HG03025 (cell line): Measurements from ENCODE around the gene ZNF263.

Experiments
- ATAC-seq: cut with Tn5 transposase; IDR thresholded peaks from one replicate; pipeline ENCODE4 v1.9.1; 2021; ENCODE audit warnings: mild to moderate bottlenecking, moderate library complexity; ENCODE audit not compliant: unreplicated experiment, low FRiP score

The ZNF263 gene

GRCh38 chr16:3282730-3283542 is at the start of gene ZNF263:
Gene ZNF263 (plus strand): TSS chr16:3283491. CDS start chr16:3283819, 328 bp downstream.
- peak; percentile 76 for ATAC-seq

DNA sequence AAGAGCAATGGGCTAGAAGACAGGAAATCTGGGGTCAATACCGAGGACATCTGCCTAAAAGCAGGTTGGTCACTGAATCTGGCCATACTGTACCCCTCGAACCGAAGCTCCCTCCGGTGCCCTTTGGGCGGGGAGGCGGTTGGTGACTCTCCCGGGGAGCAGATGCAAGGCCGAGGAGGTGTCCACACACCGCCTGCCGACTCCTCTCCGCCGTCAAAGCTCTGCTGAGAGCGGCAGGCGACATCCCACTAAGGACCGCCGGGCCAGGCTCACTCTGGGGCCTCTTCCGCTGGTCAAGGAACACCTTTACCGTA is 48.8 kb upstream of the ZNF263 start:
- ATAC-seq: no peak

- peak; percentile 90 for ATAC-seq
Observed at GRCh38 chr16:3234857-3235561, 48.3 kb upstream of the ZNF263 start, which contains the start of gene ZNF200. Gene ZNF200 (minus strand): TSS chr16:3235158. CDS start chr16:3233755, 1,403 bp downstream.

GRCh38 chr16:3235856-3236669 is 47.2 kb upstream of the ZNF263 start:
- no peak for ATAC-seq

DNA sequence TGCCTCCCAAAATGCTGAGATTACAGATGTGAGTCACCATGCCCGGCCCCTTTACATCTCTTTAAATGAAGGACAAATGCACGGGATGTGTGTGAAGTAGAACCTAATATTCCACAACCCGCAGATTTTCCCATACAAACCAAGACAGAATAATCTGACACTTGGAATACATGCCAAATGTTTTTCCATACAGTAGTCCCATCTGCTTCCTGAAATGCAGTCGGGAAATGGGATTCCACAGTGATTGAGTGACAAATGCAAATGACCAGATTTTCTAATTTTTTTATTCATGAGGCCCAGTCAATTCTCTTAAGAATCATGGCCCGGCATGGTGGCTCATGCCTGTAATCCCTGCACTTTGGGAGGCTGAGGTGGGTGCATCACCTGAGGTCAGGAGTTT is 41.5 kb upstream of the ZNF263 start:
- ATAC-seq: no peak

GRCh38 chr16:3242709-3243108 is 40.6 kb upstream of the ZNF263 start:
- no peak for ATAC-seq

GRCh38 chr16:3243882-3244281 is 39.4 kb upstream of the ZNF263 start:
- no peak for ATAC-seq

- ATAC-seq: no peak
Observed at GRCh38 chr16:3246002-3246401, 37.3 kb upstream of the ZNF263 start.

DNA sequence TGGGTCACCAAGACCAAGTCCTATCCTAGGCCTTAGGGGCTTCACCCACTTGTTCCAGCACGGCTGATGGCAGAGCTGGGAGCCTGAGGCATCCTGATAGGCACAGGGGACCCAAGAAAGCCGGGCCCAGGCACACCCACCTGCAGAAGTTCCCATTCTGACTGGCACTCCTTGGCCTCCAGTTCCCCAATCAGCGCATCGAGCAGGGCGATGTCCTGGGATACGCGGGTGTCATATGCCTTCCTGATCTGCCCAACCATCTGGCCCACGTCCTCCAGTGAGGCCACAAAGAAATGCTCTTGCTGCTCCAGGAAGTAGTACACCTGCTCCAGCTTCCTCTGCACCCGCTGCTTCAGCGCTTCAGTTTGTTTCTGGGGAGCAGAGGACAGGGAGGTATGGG is 36.4 kb upstream of the ZNF263 start:
- no peak for ATAC-seq

DNA sequence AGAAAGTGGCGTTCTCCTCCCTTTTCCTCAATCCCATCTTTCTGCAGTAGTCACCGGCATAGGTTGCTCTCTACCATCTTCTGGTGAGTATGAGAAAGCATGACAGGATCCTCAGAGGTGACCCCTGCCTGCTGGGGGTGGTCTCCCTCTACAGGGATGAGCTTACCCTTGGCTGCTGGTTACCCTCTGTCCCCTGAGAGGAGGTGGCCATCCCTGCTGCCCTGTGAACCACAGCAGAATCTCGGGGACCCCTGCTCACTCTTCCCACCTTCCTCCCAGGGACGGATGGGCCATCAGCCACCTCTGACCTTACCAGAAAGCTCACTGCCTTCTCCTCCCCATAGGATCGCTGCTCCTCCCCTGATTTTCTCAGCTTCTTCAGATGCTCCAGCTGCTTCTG is 34.7 kb upstream of the ZNF263 start:
- no peak for ATAC-seq

DNA sequence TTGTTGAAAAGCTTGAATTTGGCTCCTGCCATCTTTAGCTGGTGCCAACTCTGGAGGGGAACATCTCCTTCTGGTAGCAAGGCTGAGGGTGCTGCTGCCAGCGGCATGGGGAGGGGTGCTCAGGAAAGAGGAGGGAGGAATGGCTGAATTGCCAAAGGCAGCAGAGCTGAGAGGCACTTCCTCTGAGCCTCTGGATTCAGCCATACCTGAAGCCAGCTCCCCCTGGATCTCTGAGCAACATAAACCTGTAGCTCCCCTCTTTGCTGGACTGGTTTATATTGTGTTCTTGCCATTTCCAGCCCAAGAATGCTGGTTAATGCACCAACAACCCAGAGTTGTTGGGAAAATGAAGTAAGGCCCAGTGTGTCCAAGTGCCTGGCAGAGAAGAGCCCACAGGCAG is 34.3 kb upstream of the ZNF263 start:
- ATAC-seq: no peak

GRCh38 chr16:3249451-3249850 is 33.8 kb upstream of the ZNF263 start:
- ATAC-seq: no peak

- ATAC-seq: no peak
Observed at GRCh38 chr16:3252967-3253366, 30.3 kb upstream of the ZNF263 start.

DNA sequence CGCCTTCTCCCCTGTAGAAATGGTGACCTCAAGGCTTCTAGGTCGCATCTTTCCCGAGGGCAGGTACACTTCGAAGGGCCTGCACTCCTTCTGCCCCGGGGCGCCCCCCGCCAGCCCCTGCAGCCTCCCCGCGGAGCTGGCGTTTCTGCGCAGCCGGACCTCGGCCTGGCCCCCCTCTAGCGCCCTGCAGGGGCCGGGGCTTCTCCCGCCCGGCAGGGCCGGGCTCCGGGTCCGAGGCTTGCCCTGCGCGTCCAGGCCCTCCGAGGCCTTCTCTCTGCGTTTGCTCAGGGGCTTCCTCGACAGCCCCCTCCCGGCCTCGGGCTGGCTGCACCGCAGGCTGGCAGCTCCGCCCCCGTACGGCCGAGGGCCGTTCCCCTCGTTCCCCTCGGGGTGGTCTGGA is 29.0 kb upstream of the ZNF263 start:
- ATAC-seq: no peak

DNA sequence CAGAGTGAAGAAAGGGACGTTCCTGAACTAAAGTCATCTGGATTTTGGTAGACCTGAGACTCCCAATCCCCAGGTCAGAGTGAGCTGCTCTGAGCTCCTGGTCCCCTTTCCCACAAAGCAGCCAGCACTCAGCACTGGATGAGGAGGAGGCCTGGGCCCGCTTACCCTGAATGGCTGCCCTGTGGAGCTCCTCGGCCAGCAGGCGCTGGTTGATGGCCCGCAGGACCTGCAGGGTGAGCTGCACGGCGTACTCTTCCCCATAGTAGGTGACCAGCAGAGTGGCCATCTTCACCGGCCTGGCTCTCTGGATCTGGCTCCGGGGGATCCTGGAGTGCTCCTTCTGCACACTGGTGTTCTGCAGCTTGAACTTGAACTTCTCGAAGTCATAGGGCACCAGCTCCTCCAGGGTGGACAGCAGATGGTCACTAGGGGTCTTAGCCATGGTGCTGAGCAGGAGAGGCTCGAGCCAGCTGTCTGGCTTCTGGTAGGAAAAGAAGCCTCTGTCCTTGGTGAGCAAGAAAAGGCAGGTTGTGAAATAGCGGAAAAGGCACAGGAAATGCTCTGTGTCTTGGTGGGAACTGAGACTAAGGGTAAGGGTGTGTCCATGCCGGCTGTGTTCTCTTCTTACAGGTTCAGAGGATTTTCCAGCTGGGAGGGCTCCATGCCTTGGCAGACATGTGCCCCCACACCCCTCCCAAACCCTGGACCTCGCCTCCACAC is 27.0 kb upstream of the ZNF263 start, which contains the start of gene MEFV:
TSS of gene MEFV (minus strand) at position 488 of the 720 bp plus-strand sequence. CDS start at position 442, 46 bp downstream.
- no peak for ATAC-seq

DNA sequence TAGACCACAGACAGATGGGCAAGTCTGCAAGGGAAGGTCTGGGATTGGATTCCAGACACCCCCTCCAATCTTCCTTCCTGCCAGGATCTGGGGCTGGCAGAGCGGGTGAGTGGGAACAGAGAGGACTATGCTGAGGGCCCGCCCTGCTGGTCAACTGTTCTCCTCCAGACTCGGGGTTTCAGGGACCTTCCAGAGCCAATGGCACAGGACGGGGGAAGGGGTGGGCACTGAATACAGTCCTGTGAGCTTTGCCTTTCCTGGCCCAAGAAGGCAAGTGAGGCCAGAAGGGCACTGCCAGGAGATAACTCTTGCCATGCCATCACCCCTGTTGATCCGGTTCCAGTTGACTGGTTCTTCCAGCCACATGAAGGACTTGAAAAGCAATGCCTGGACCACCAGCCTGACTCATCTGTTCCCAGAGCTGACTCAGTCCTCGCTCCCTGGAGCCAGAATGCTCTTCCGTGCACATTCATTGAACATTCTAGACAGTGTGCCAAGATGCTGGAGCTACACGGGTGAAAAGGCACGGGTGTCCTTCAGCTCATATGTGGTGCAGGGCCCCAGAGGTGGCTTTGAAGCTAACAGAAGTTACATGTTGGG is 26.3 kb upstream of the ZNF263 start:
- no peak for ATAC-seq

GRCh38 chr16:3259836-3260235 is 23.5 kb upstream of the ZNF263 start:
- no peak for ATAC-seq

DNA sequence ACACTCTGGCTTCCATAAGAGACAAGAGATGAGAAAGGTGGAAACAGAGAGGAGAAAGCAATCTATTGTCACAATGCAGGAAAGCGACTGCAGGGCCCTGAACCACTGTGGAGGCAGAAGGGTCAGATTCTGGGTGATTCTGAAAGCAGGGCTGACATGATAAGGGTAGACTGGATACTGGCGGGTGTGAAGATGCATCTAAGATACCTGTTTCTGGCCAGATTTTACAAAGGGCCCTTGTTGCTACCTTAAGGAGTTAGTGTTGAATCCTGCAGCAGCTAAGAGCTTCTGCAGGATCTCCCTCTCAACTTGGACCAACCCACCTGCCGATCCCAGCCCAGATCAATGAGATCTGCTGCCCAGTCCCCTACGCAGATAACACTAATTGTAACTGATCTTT is 20.8 kb upstream of the ZNF263 start:
- no peak for ATAC-seq

DNA sequence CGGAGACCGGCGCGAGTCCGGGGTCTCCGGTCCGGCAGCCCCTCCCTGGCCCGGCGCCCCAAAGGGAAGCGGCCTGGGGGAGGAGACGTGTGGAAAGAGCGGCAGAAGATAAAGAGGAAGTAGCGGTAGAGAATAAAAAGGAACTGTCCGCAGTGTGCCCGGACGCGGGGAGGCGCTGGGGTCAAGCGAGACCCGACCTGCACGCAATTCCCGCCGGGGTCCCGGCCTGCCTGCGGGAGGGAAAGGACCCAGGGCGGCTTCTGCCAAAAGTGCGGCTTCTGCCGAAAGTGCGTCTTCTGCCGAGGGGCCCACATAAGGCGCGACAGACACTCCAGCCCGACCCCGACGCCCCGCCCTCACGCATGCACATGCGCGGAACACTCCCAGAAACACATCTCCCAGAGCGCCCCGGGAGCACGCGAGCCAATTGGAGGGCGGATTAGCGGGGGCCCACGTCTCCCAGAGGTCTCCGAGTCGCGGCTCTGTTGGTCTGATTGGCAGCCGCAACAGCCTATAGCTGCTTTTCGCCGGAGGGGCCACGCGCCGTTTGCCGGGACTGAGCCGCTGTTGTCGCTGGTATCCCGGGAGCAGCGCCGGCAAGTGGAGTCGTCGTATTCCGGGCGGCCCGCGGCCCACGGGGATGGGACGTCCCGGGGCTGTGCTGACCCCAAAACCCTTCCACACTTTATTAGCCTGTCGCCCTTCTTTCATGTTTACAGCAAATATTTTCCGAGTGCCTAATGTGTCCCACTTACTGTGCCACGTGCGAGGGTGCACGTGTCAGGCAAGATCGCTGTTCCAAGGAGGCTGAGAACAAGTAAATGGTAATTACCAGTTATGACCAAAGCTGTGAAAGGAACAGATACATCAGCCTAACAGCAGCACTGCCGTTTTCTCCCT is 18.9 kb upstream of the ZNF263 start:
- ATAC-seq: peak; percentile 65
